PC-3 (cell line): ENCODE results near the gene CHST8.

Experiments
- EZH2 ChIP-seq: fragments of 300-600 bp; sonication (generic); IDR thresholded peaks from one replicate; pipeline ENCODE4 v1.6.1; 2017; ENCODE audit warnings: antibody characterized with exemption, mild to moderate bottlenecking, low read length; ENCODE audit not compliant: unreplicated experiment
- EZH2phosphoT487 ChIP-seq: fragments of 300-600 bp; sonication (generic); IDR thresholded peaks from 2 replicates; pipeline ENCODE4 v1.6.1; 2018; ENCODE audit warnings: mild to moderate bottlenecking, antibody characterized with exemption, low read length, borderline replicate concordance
- TF ChIP-seq, protein P1 (sequence below): fragments of 300-600 bp; sonication (generic); conservative IDR thresholded peaks from 2 replicates; pipeline ENCODE4 v1.5.1; 2017; ENCODE audit warnings: antibody characterized with exemption, low read depth, mild to moderate bottlenecking, low read length

DNA sequence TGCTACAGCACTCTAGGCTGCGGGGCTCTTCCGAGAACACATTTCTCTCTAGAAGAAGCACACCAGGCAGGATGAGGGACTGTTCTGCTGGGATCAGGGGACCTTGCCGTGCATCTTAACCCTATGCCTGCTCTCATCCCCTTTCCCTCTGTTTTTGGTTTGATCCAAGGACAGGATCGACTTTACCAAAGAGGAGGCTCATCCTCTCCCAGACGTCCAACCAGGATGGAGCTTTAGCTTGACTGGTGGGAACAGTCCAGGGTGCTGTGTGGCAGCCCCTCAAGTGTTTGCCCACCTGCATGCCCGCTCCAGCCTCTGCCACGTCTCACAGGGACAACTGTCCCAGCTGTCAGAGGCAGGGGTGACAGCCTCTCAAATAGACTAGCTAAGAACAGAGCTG, 132.6 kb downstream of the CHST8 start:
- TF ChIP-seq, protein P1, sequence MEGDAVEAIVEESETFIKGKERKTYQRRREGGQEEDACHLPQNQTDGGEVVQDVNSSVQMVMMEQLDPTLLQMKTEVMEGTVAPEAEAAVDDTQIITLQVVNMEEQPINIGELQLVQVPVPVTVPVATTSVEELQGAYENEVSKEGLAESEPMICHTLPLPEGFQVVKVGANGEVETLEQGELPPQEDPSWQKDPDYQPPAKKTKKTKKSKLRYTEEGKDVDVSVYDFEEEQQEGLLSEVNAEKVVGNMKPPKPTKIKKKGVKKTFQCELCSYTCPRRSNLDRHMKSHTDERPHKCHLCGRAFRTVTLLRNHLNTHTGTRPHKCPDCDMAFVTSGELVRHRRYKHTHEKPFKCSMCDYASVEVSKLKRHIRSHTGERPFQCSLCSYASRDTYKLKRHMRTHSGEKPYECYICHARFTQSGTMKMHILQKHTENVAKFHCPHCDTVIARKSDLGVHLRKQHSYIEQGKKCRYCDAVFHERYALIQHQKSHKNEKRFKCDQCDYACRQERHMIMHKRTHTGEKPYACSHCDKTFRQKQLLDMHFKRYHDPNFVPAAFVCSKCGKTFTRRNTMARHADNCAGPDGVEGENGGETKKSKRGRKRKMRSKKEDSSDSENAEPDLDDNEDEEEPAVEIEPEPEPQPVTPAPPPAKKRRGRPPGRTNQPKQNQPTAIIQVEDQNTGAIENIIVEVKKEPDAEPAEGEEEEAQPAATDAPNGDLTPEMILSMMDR: no peak
- TF ChIP-seq EZH2 (no peak), EZH2phosphoT487 (no peak)
